SK-N-SH treated with all-trans-retinoic acid at 6 μM for 48 hours (cell line): ENCODE data around the gene SLC35G6.

ENCODE experiments used
- ARNTL ChIP-seq: fragments of 450-650 bp; formaldehyde crosslinking; IDR thresholded peaks from 2 replicates; pipeline ENCODE4 v1.5.0; 2020; ENCODE audit warnings: low read depth, mild to moderate bottlenecking, moderate library complexity, borderline replicate concordance
- CSDC2 ChIP-seq: fragments of 250-450 bp; sonication (Bioruptor Pico); IDR thresholded peaks from 2 replicates; pipeline ENCODE4 v1.5.0; 2020; ENCODE audit warnings: mild to moderate bottlenecking, moderate library complexity
- ESRRG ChIP-seq: fragments of 250-450 bp; sonication (Bioruptor Pico); IDR thresholded peaks from 2 replicates; pipeline ENCODE4 v1.6.1; 2021; ENCODE audit warnings: mild to moderate bottlenecking
- GLIS3 ChIP-seq: fragments of 250-450 bp; sonication (Bioruptor Pico); IDR thresholded peaks from 2 replicates; pipeline ENCODE4 v1.5.0; 2020; ENCODE audit warnings: mild to moderate bottlenecking, moderate library complexity
- RARB ChIP-seq: fragments of 250-450 bp; sonication (Bioruptor Pico); IDR thresholded peaks from 2 replicates; pipeline ENCODE4 v1.8.0; 2021; ENCODE audit warnings: mild to moderate bottlenecking, moderate library complexity
- TCF4 ChIP-seq: fragments of 250-450 bp; sonication (Bioruptor Pico); IDR thresholded peaks from 2 replicates; pipeline ENCODE4 v1.8.0; 2021; ENCODE audit warnings: mild to moderate bottlenecking, moderate library complexity, borderline replicate concordance
- ZFP3 ChIP-seq: fragments of 250-450 bp; sonication (Bioruptor Pico); IDR thresholded peaks from 2 replicates; pipeline ENCODE4 v1.5.0; 2020; ENCODE audit warnings: mild to moderate bottlenecking, moderate library complexity
- TF ChIP-seq, protein P1 (sequence below): fragments of 250-450 bp; sonication (Bioruptor Pico); IDR thresholded peaks from 2 replicates; pipeline ENCODE4 v1.5.0; 2020; ENCODE audit warnings: mild to moderate bottlenecking, moderate library complexity
- TF ChIP-seq, protein P2 (sequence below): fragments of 250-450 bp; sonication (Bioruptor Pico); IDR thresholded peaks from 2 replicates; pipeline ENCODE4 v1.5.1; 2021; ENCODE audit warnings: mild to moderate bottlenecking, moderate library complexity
- TF ChIP-seq, protein P3 (sequence below): fragments of 250-450 bp; sonication (Bioruptor Pico); IDR thresholded peaks from 2 replicates; pipeline ENCODE4 v1.8.0; 2020; ENCODE audit warnings: mild to moderate bottlenecking, moderate library complexity, borderline replicate concordance

DNA sequence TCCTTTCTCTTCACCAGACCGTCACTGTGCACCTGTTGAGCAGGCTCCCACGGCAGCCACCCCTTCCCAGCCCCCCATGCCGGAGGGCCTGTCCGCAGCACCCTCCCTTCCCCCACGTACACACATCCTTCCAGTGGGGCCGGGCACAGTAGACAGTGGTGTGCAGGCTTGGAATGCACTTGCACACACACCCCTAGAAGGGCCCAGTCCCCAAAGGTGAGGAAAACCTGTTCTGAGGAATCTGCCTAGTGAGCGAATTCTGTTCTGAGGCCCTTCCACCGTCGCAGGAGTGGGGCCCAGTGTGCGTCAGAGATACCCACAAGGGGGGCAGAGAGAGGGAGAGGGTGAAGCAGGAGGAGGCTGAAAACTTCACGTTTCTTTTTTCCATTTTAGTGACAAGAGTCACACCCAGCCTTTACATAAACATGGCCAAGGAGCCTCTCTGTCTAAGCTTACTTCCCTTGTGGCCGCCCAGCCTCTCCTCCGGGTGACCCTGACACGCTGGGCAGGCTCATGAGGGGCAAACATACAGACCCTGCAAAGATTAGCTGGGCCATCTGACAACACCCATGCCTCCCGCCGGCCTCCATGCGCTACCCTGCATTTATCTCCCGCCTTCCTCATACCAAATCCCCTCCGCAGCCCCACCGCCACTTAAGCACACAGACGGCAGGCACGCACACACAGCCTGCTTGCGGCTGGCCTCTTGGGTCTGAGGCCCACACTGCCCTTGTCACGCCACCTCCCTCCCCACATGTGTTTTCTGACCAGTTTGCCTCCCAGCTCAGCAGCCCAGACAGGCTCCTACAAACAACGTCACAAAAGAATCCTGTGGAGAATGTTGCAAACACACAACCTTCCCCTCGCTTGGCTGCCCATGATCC is 3.6 kb upstream of the SLC35G6 start:
- TF ChIP-seq ZFP3, result no peak
- no peak for TF ChIP-seq ESRRG (CRISPR knock-in tag)
- TF ChIP-seq, protein P1, sequence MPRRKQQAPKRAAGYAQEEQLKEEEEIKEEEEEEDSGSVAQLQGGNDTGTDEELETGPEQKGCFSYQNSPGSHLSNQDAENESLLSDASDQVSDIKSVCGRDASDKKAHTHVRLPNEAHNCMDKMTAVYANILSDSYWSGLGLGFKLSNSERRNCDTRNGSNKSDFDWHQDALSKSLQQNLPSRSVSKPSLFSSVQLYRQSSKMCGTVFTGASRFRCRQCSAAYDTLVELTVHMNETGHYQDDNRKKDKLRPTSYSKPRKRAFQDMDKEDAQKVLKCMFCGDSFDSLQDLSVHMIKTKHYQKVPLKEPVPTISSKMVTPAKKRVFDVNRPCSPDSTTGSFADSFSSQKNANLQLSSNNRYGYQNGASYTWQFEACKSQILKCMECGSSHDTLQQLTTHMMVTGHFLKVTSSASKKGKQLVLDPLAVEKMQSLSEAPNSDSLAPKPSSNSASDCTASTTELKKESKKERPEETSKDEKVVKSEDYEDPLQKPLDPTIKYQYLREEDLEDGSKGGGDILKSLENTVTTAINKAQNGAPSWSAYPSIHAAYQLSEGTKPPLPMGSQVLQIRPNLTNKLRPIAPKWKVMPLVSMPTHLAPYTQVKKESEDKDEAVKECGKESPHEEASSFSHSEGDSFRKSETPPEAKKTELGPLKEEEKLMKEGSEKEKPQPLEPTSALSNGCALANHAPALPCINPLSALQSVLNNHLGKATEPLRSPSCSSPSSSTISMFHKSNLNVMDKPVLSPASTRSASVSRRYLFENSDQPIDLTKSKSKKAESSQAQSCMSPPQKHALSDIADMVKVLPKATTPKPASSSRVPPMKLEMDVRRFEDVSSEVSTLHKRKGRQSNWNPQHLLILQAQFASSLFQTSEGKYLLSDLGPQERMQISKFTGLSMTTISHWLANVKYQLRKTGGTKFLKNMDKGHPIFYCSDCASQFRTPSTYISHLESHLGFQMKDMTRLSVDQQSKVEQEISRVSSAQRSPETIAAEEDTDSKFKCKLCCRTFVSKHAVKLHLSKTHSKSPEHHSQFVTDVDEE (CRISPR knock-in tag), result no peak
- TF ChIP-seq ARNTL (CRISPR knock-in tag), result no peak
- TF ChIP-seq RARB (CRISPR knock-in tag), result no peak
- TF ChIP-seq TCF4, result no peak
- TF ChIP-seq, protein P2, sequence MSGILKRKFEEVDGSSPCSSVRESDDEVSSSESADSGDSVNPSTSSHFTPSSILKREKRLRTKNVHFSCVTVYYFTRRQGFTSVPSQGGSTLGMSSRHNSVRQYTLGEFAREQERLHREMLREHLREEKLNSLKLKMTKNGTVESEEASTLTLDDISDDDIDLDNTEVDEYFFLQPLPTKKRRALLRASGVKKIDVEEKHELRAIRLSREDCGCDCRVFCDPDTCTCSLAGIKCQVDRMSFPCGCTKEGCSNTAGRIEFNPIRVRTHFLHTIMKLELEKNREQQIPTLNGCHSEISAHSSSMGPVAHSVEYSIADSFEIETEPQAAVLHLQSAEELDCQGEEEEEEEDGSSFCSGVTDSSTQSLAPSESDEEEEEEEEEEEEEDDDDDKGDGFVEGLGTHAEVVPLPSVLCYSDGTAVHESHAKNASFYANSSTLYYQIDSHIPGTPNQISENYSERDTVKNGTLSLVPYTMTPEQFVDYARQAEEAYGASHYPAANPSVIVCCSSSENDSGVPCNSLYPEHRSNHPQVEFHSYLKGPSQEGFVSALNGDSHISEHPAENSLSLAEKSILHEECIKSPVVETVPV, result no peak
- TF ChIP-seq, protein P3, sequence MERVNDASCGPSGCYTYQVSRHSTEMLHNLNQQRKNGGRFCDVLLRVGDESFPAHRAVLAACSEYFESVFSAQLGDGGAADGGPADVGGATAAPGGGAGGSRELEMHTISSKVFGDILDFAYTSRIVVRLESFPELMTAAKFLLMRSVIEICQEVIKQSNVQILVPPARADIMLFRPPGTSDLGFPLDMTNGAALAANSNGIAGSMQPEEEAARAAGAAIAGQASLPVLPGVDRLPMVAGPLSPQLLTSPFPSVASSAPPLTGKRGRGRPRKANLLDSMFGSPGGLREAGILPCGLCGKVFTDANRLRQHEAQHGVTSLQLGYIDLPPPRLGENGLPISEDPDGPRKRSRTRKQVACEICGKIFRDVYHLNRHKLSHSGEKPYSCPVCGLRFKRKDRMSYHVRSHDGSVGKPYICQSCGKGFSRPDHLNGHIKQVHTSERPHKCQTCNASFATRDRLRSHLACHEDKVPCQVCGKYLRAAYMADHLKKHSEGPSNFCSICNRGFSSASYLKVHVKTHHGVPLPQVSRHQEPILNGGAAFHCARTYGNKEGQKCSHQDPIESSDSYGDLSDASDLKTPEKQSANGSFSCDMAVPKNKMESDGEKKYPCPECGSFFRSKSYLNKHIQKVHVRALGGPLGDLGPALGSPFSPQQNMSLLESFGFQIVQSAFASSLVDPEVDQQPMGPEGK, result no peak
- no peak for TF ChIP-seq CSDC2 (CRISPR knock-in tag)
- TF ChIP-seq GLIS3 (CRISPR knock-in tag), result no peak
